HEK293T (cell line): ENCODE results near the gene NUP160.
"Not testable (repeated sequence)": the region's sequence is repeated elsewhere in the genome, so short reads cannot be mapped to it uniquely, and the experiment has no call there.

Experiments used
- CTCF ChIA-PET: fragments of 350-600 bp; formaldehyde crosslinking; extraction: SDS; loops from one replicate; lab custom pipeline; 2021; ENCODE audit warnings: antibody characterized with exemption, inconsistent platforms; lab: Yijun Ruan, JAX
- POLR2A ChIA-PET: fragments of 350-600 bp; formaldehyde crosslinking; extraction: SDS; loops from one replicate; lab custom pipeline; 2020; ENCODE audit warnings: antibody characterized with exemption, inconsistent platforms; lab: Yijun Ruan, JAX
- DNase-seq: peaks from one replicate; pipeline ENCODE4 v3.0.0; 2012; ENCODE audit warnings: mixed read lengths; ENCODE audit errors: extremely low spot score
- ARNT ChIP-seq: fragments of 450-650 bp; IDR thresholded peaks from 2 replicates; pipeline ENCODE4 v1.6.1; 2017; ENCODE audit warnings: mild to moderate bottlenecking
- BHLHE40 ChIP-seq: fragments of 450-650 bp; IDR thresholded peaks from 2 replicates; pipeline ENCODE4 v1.6.1; 2016; ENCODE audit warnings: mild to moderate bottlenecking, moderate library complexity, borderline replicate concordance
- CTBP1 ChIP-seq: fragments of 450-650 bp; IDR thresholded peaks from 2 replicates; pipeline ENCODE4 v1.6.1; 2016; ENCODE audit warnings: borderline replicate concordance
- ELF4 ChIP-seq: fragments of 450-650 bp; IDR thresholded peaks from 2 replicates; pipeline ENCODE4 v1.6.1; 2017; ENCODE audit warnings: antibody characterized with exemption
- FOXA1 ChIP-seq: fragments of 450-650 bp; IDR thresholded peaks from 2 replicates; pipeline ENCODE4 v1.6.1; 2016; ENCODE audit warnings: mild to moderate bottlenecking
- FOXK2 ChIP-seq: fragments of 450-650 bp; IDR thresholded peaks from 2 replicates; pipeline ENCODE4 v1.6.1; 2016; ENCODE audit warnings: mild to moderate bottlenecking
- FOXM1 ChIP-seq: fragments of 450-650 bp; IDR thresholded peaks from 2 replicates; pipeline ENCODE4 v1.6.1; 2017; ENCODE audit warnings: mild to moderate bottlenecking, borderline replicate concordance
- HDGF ChIP-seq: fragments of 450-650 bp; IDR thresholded peaks from 2 replicates; pipeline ENCODE4 v1.6.1; 2017; ENCODE audit warnings: antibody characterized with exemption, borderline replicate concordance
- L3MBTL2 ChIP-seq: fragments of 450-650 bp; conservative IDR thresholded peaks from 2 replicates; pipeline ENCODE4 v1.6.1; 2016; ENCODE audit warnings: mild to moderate bottlenecking
- LEF1 ChIP-seq: fragments of 450-650 bp; IDR thresholded peaks from 2 replicates; pipeline ENCODE4 v1.6.1; 2017; ENCODE audit warnings: mild to moderate bottlenecking, borderline replicate concordance
- NFRKB ChIP-seq: fragments of 450-650 bp; IDR thresholded peaks from 2 replicates; pipeline ENCODE4 v1.6.1; 2016; ENCODE audit warnings: mild to moderate bottlenecking, moderate library complexity
- SP1 ChIP-seq: fragments of 450-650 bp; IDR thresholded peaks from 2 replicates; pipeline ENCODE4 v1.6.1; 2017
- SUZ12 ChIP-seq: fragments of 450-650 bp; IDR thresholded peaks from 2 replicates; pipeline ENCODE4 v1.6.1; 2016; ENCODE audit warnings: mild to moderate bottlenecking
- TARDBP ChIP-seq: fragments of 450-650 bp; IDR thresholded peaks from 2 replicates; pipeline ENCODE4 v1.6.1; 2016
- ZNF384 ChIP-seq: fragments of 450-650 bp; IDR thresholded peaks from 2 replicates; pipeline ENCODE4 v1.6.1; 2016
- TF ChIP-seq, protein P1 (sequence below): fragments of 450-650 bp; IDR thresholded peaks from 2 replicates; pipeline ENCODE4 v1.6.1; 2016

The NUP160 gene

DNA sequence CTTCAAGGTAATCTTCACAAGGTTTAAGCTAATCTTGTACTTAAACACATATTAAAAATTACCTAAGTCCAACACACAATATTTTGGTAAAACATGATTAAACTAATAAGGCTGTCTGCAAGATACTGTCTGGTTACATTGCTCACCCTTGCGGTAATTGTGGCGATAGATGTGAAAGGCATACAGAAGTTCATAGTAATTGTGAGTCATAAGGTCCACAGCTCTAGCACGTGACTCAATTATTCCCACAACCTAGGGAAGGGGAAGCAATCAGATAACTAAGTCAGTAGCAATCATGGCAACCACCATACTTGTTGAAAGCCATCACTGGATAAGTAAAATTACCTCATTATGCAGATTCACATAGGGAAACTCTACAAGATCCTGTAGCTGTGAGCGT, 50.5 kb downstream of the NUP160 start:
- CTCF ChIA-PET = no interaction called here
- POLR2A ChIA-PET = no interaction called here
- TF ChIP-seq FOXA1 = no peak
- TF ChIP-seq FOXM1 = no peak
- TF ChIP-seq ARNT = no peak
- no peak for TF ChIP-seq CTBP1
- no peak for TF ChIP-seq LEF1
- no peak for TF ChIP-seq L3MBTL2
- TF ChIP-seq SP1 = no peak
- no peak for TF ChIP-seq NFRKB
- TF ChIP-seq TARDBP = no peak
- TF ChIP-seq SUZ12 = no peak
- no peak for TF ChIP-seq ZNF384
- no peak for TF ChIP-seq BHLHE40
- TF ChIP-seq FOXK2 = no peak
- DNase-seq = no peak

DNA sequence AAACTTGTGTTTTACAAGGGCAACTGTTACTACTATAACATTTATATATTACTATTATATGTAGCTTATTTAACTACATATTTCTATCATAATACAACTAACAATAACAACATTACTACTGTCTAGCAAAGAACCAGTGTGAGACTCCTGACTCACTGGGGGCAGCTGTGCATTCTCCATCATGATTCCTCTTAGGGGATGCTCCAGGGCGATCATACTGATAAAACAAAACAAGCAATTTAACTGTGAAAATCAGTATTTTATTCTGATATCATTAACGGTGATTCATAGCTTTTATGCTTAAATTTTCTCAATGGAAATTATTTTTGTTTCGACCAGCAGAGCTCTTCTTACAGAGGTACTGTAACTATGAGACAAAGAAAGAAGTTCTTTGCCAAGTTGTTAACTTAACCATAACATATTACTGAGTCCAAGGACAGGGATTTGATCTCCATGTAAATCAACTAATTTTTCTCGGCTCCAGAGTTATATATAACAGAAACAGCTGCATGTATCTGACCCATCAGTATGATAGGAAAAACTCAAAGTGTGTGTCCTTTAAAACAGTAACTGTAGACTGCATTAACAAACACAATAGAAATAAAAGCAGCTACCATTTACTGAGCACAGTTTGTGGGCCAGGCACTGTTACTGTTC, 56.2 kb downstream of the NUP160 start:
- POLR2A ChIA-PET = interaction anchor here (1.4 kb wide), 1 partner anchor 24 kb away, joined by 4 read pairs; no protein-coding TSS in a partner anchor
- CTCF ChIA-PET = no interaction called here
- TF ChIP-seq FOXM1 (no peak), SUZ12 (no peak), NFRKB (no peak), FOXA1 (no peak), HDGF (no peak), SP1 (no peak), ZNF384 (no peak), CTBP1 (no peak), L3MBTL2 (no peak), BHLHE40 (no peak), FOXK2 (no peak), ELF4 (no peak), LEF1 (no peak), ARNT (no peak), TARDBP (no peak)
- TF ChIP-seq, protein P1, sequence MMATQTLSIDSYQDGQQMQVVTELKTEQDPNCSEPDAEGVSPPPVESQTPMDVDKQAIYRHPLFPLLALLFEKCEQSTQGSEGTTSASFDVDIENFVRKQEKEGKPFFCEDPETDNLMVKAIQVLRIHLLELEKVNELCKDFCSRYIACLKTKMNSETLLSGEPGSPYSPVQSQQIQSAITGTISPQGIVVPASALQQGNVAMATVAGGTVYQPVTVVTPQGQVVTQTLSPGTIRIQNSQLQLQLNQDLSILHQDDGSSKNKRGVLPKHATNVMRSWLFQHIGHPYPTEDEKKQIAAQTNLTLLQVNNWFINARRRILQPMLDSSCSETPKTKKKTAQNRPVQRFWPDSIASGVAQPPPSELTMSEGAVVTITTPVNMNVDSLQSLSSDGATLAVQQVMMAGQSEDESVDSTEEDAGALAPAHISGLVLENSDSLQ = no peak
- no peak for DNase-seq

DNA sequence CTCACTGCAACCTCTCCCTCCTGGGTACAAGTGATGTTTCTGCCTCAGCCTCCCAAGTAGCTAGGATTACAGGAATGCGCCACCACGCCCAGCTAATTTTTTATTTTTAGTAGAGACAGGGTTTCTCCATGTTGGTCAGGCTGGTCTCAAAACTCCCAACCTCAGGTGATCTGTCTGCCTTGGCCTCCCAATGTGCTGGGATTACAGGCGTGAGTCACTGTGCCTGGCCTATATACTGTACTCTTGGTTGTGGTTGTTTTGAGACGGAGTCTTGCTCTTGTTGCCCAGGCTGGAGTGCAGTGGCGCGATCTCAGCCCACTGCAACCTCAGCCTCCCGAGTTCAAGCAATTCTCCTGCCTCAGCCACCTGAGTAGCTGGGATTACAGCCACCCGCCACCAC, 58.1 kb downstream of the NUP160 start:
- POLR2A ChIA-PET = not testable (repeated sequence)
- CTCF ChIA-PET = interaction anchor here (0.8 kb wide), 1 partner anchor 64 kb away, joined by 3 read pairs; no protein-coding TSS in a partner anchor

DNA sequence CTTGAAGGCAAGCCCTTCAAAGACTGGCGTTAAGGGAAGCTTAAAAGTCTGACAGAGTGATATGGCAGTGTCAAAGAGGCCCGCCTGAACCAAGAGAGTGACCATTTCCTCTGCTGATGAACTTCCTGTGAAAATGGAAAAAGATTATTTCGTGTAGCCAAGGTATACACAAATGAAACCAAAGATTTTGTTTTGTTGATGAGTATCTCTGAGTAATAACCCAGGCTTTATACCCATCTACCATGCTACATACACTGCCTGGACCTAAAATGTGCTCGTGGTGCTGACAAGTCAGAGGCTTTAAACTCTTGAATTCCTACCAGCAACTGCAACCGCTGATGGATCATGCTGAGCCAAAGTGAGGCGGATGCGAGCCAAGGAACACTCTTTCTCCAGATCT, 60.0 kb downstream of the NUP160 start:
- no peak for DNase-seq
- no peak for TF ChIP-seq NFRKB
- TF ChIP-seq ZNF384 = no peak
- TF ChIP-seq FOXK2 = no peak
- no peak for TF ChIP-seq CTBP1
- TF ChIP-seq HDGF = no peak
- TF ChIP-seq BHLHE40 = no peak
- TF ChIP-seq ELF4 = no peak
- TF ChIP-seq SP1 = no peak
- TF ChIP-seq SUZ12 = no peak
- TF ChIP-seq FOXM1 = no peak
- no peak for TF ChIP-seq FOXA1
- POLR2A ChIA-PET = no interaction called here
- CTCF ChIA-PET = no interaction called here

More for the DNA sequence above, 58.1 kb downstream of the NUP160 start:
- DNase-seq = not testable (repeated sequence)

DNA sequence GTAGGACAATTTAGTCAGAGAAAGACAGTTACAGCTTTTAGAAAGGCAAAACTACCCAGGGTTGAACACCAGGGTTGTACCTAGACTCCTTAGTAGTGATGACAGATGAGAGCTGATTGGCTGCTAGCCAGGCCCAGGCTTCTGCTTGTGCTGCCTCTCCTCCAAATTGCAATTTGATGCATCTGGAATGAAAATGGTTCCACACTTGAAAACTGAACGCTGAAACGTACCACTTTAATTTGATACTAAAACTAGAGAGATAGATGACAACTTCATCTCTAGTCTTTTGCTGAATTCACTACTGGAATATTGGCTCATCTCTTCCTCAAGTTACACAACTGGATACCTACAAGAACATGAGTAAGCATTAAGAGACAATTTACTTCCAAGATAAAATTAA, 61.8 kb downstream of the NUP160 start:
- no peak for DNase-seq
- ChIA-PET CTCF (no interaction called here), POLR2A (interaction anchor here (1.1 kb wide), 1 partner anchor 10 kb away, joined by 3 read pairs; no protein-coding TSS in a partner anchor)
- TF ChIP-seq BHLHE40 (no peak), FOXA1 (no peak), FOXM1 (no peak), LEF1 (no peak), ARNT (no peak), TARDBP (no peak), NFRKB (no peak), CTBP1 (no peak), ZNF384 (no peak), SUZ12 (no peak), HDGF (no peak), ELF4 (no peak), SP1 (no peak), FOXK2 (no peak), L3MBTL2 (no peak)
- TF ChIP-seq, protein P1 = no peak

DNA sequence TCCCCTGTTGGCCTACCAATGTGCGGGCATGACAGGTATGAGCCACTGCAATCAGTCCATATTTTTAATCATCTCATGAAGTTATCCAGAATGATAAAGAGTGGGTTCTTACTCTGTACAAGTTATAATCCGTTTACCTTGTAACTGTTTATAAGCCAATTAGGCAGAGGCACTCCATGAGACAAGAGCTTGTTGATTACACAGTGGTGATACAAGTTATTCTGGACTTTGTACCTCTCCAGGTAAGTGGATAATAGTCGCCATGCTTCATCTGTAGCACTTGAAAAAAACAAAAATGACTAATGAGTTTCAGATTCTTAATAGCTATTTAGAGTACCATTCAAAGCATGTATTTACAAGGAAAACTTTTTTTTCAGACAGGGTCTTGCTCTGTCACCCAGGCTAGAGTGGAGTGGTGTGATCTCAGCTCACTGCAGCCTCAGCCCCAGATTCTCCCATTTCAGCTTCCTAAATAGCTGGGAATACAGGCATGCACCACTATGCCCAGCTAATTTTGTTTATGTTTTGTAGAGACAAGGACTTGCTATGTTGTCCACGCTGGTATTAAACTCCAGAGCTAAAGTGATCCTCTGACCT, 63.3 kb downstream of the NUP160 start:
- DNase-seq = no peak
- POLR2A ChIA-PET = interaction anchor here (0.8 kb wide), 1 partner anchor 17 kb away, joined by 3 read pairs; no protein-coding TSS in a partner anchor
- CTCF ChIA-PET = no interaction called here
- TF ChIP-seq CTBP1 = no peak
- TF ChIP-seq ZNF384 = no peak

DNA sequence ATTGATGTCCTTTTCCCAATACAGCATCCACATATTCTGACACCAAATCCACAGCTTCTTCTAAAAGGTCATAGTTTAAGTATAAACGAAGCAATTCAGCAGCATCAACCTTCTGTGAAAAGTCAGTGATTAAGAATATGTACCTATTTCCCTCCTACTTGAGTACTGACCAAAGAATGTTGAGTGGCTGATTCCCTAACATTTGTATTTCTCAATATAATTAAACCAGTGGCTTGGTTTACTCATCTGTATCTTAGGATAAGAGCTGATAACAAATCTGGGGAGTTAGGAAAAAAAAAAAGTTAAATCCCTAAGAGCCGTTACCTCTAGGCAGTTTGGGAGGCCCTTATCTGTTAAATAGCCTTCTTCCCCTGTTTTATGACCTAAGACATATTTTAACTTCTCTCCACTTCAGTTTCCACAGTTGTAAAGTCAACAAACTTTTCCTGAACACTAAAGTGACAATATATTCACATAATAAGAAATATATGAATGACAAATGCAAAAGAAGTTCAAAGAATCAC, 65.0 kb downstream of the NUP160 start:
- CTCF ChIA-PET = no interaction called here
- POLR2A ChIA-PET = no interaction called here

More for the DNA sequence above, 65.0 kb downstream of the NUP160 start:
- TF ChIP-seq, protein P1 = no peak
- TF ChIP-seq L3MBTL2 = no peak
- no peak for TF ChIP-seq ZNF384
- TF ChIP-seq CTBP1 = no peak
- no peak for DNase-seq
